NCI-H1105 treated with DMSO at 0.1 percent for 48 hours (cell line): ENCODE results near the gene PHLDB1.
A peak's percentile ranks its signal among the peaks of the same experiment; 100 is the strongest.
"Not testable (repeated sequence)": the region's sequence is repeated elsewhere in the genome, so short reads cannot be mapped to it uniquely, and the experiment has no call there.

Experiments used
- DNase-seq: peaks from one replicate; lab custom pipeline; 2025; lab: John Stamatoyannopoulos, UW

PHLDB1 gene

GRCh38 chr11:118688339-118688738, 80.9 kb downstream of the PHLDB1 start:
- not testable (repeated sequence) for DNase-seq

- DNase-seq = no peak
These were observed 81.6 kb downstream of the PHLDB1 start for GRCh38 chr11:118688851-118689502.

- no peak for DNase-seq
These were observed 82.1 kb downstream of the PHLDB1 start for GRCh38 chr11:118689503-118689851.

- peak; percentile 98 for DNase-seq
These were observed 82.6 kb downstream of the PHLDB1 start for GRCh38 chr11:118689852-118690552.

GRCh38 chr11:118690553-118691304, 83.3 kb downstream of the PHLDB1 start:
- no peak for DNase-seq

GRCh38 chr11:118691926-118692830, 84.8 kb downstream of the PHLDB1 start:
- no peak for DNase-seq

- DNase-seq = no peak
These were observed 86.8 kb downstream of the PHLDB1 start for GRCh38 chr11:118694185-118694584.

GRCh38 chr11:118694771-118695170, 87.4 kb downstream of the PHLDB1 start:
- no peak for DNase-seq

GRCh38 chr11:118696673-118697226, 89.3 kb downstream of the PHLDB1 start:
- DNase-seq = no peak

- no peak for DNase-seq
These were observed 89.9 kb downstream of the PHLDB1 start for GRCh38 chr11:118697346-118697745.

- no peak for DNase-seq
These were observed 92.2 kb downstream of the PHLDB1 start for GRCh38 chr11:118699506-118700220.

- no peak for DNase-seq
These were observed 96.2 kb downstream of the PHLDB1 start for GRCh38 chr11:118703563-118704106.

GRCh38 chr11:118705111-118705741, 97.8 kb downstream of the PHLDB1 start:
- no peak for DNase-seq

- no peak for DNase-seq
These were observed 98.6 kb downstream of the PHLDB1 start for GRCh38 chr11:118705791-118706545.

- DNase-seq = no peak
These were observed 99.1 kb downstream of the PHLDB1 start for GRCh38 chr11:118706546-118706825.
